Measurements from ENCODE around the gene KCNQ1. TPM values are rescaled to one million over a fixed set of nuclear protein-coding genes. Genes with fewer than 3 reads are reported as not detected.

KCNQ1 gene
- polyA plus RNA-seq, 1 experiment: not detected

DNA sequence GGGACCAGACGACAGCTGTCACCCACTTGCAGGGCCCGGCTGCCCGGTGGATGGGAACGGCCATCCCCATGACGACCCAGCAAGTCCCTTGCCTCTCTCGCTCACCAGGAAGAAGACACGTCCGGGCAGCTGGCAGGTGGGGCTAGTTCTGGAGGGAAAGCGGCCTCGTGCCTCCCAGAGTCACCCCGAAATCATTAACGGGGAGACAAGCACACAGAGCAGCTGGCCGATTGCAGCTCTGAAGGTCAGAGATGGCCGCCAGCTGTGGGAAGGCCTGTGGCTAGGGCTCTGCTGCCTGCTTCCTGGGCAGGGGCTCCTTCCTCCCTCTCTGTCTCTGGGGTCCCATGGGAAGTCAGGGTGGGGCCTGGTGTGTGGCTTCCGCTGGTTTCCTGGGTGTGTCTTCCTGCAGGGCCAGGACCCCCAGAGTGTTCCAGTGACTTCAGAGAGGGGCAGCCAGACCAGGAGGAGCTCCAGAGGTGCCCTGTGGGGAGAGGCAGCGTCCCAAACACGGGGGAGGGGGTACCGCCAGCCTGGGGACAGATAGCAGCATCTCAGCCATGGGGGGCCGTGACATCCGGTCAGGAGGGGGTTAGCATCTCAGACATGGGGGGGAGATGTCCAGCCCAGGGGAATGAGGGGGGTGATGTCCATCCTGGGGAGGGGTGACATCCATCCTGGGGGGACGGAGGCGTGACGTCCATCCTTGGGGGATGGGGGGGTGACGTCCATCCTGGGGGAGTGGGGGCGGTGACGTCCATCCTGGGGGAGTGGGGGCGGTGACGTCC lies 114.9 kb downstream of the KCNQ1 start:
- Histone ChIP-seq H3K4me3 (ENCODE audit: low read depth, low read length) (no peak overlapping the region), H3K27ac (ENCODE audit: low read depth, low read length) (no peak overlapping the region), H3K27me3 (ENCODE audit: control insufficient read depth, insufficient read depth, low read length) (peaks cover 25% of the 10 kb centered on the region), H3K9me3 (ENCODE audit: control insufficient read depth, insufficient read depth, low read length) (no peaks in the 10 kb centered on the region; the same call in 1 of the 2 replicates)
- no peak for DNase-seq (ENCODE audit: low read depth, low spot score)
- TF ChIP-seq, protein P1, sequence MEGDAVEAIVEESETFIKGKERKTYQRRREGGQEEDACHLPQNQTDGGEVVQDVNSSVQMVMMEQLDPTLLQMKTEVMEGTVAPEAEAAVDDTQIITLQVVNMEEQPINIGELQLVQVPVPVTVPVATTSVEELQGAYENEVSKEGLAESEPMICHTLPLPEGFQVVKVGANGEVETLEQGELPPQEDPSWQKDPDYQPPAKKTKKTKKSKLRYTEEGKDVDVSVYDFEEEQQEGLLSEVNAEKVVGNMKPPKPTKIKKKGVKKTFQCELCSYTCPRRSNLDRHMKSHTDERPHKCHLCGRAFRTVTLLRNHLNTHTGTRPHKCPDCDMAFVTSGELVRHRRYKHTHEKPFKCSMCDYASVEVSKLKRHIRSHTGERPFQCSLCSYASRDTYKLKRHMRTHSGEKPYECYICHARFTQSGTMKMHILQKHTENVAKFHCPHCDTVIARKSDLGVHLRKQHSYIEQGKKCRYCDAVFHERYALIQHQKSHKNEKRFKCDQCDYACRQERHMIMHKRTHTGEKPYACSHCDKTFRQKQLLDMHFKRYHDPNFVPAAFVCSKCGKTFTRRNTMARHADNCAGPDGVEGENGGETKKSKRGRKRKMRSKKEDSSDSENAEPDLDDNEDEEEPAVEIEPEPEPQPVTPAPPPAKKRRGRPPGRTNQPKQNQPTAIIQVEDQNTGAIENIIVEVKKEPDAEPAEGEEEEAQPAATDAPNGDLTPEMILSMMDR (IDR thresholded peaks at IDR 0.05; ENCODE audit: low read depth, low read length): no peak
- POLR2A ChIA-PET: no interaction called here
- CTCF ChIA-PET: no interaction called here

DNA sequence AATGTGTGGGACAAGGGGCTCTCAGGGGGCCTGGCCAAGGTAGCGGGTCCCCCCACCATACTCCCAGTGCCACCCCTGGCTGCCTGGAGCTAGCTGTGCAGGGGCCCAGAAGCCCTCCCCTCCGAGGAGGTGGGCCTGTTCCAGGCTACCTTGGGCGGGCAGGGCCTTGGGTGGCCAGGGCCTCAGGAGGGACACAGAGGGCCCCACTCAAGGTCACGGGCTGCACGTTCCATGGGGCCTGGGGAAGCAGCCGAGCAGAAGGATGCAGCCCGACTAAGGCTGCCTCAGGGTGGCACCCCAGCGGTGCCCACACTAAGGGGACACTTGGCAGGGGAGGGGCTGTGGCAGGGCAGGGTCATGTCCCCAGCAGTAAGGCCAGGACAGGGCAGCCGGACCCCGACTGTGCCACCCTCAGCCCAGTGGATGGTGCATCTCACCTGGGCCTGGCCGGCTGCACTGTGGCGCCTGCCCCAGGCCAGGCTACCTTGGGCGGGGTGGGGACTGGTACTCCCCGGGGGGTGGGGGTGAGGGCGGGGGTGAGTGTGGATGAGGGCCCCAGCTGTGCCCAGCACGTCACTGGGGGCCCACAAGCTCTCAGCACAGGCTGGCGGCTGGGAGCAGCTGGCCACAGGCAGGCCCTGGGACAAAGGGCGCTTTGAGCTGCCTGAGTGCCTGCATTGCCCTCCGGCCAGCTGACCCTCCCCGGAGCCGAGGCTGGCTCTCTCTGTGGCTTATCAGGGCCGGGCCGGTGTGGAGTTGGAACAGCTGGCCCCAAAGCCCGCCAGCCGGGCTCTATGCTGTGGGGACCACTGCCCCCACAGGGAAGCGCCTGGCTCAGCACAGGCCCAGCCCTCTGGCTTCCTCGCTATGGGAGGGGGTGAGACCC lies 117.1 kb downstream of the KCNQ1 start:
- TF ChIP-seq, protein P1 (IDR thresholded peaks at IDR 0.05; ENCODE audit: low read depth, low read length): no peak
- Histone ChIP-seq H3K27ac (ENCODE audit: low read depth, low read length) (no peak overlapping the region), H3K4me3 (ENCODE audit: low read depth, low read length) (no peak overlapping the region), H3K27me3 (ENCODE audit: control insufficient read depth, insufficient read depth, low read length) (peaks cover 15% of the 10 kb centered on the region), H3K9me3 (ENCODE audit: control insufficient read depth, insufficient read depth, low read length) (no peaks in the 10 kb centered on the region; the same call in 1 of the 2 replicates)
- DNase-seq (ENCODE audit: low read depth, low spot score): no peak
- POLR2A ChIA-PET: no interaction called here
- CTCF ChIA-PET: no interaction called here

DNA sequence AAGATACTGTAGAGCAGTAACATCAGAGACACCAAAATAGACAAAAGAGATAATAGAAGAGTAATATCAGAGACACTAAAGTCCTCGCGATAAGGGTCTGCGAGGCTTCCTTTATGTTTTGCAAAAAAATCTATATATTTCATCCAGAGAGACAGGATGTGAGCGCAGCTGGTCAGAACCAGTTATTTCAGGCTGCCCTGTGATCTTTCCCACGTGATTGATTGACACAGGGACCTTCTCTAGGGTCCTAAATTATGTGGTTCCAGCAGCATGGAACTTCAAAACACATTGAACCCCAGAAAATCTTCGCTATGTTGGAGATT lies 118.0 kb downstream of the KCNQ1 start:
- Histone ChIP-seq H3K27me3 (ENCODE audit: control insufficient read depth, insufficient read depth, low read length) (peaks cover 13% of the 10 kb centered on the region), H3K9me3 (ENCODE audit: control insufficient read depth, insufficient read depth, low read length) (no peaks in the 10 kb centered on the region; the same call in 1 of the 2 replicates), H3K4me3 (ENCODE audit: low read depth, low read length) (no peak overlapping the region), H3K27ac (ENCODE audit: low read depth, low read length) (no peak overlapping the region)
- TF ChIP-seq, protein P1 (IDR thresholded peaks at IDR 0.05; ENCODE audit: low read depth, low read length): no peak
- POLR2A ChIA-PET: no interaction called here
- CTCF ChIA-PET: interaction anchor here (0.6 kb wide), 1 partner anchor 394 kb away, joined by 8 read pairs; no protein-coding TSS in a partner anchor
- no peak for DNase-seq (ENCODE audit: low read depth, low spot score)

DNA sequence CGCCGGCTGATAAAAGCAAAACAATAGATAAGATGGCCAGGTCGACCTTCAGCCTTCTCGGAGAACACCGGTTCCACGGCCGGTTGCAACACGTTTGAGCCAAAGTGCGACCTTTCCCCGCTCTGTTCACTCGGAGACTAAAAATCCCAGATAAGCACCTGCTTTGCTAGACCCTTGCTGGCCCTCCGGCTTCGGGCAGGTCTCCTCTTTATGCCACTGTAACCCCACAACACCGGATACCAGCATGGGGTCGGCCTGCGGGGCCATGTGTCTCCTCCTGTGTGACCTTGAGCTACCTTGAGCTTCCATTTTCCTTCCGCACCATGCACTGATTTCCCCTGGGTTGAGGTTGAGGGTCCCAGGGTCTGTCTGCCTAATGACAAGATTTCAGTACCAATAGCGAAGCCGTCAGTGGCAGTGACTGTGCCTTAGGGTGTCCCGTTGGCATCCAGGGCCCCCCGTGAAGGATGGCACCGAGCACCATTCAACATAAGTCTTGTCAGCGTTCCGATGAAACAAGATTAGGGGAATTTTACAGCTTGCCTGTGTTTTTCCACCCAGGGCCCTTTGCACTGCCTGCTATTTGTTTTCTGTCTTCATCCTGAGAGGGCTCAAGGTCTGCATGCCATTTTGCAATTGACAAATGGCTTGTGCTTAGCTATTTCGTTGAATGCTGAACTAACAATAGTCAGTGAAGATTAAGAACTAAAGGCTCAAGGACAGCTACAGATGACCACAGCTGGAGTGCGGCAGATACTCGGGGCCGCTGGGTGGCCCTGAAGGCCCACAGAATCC lies 118.6 kb downstream of the KCNQ1 start:
- Histone ChIP-seq H3K9me3 (ENCODE audit: control insufficient read depth, insufficient read depth, low read length) (no peaks in the 10 kb centered on the region; the same call in 1 of the 2 replicates), H3K27me3 (ENCODE audit: control insufficient read depth, insufficient read depth, low read length) (peaks cover 11% of the 10 kb centered on the region), H3K27ac (ENCODE audit: low read depth, low read length) (no peak overlapping the region), H3K4me3 (ENCODE audit: low read depth, low read length) (no peak overlapping the region)
- CTCF ChIA-PET: interaction anchor here (0.6 kb wide), 1 partner anchor 394 kb away, joined by 8 read pairs; no protein-coding TSS in a partner anchor
- TF ChIP-seq, protein P1 (IDR thresholded peaks at IDR 0.05; ENCODE audit: low read depth, low read length): no peak
- POLR2A ChIA-PET: no interaction called here
- DNase-seq (ENCODE audit: low read depth, low spot score): no peak

Data from AG04450 (cell line).